ENCODE data around the gene TANGO2. TPM values are rescaled to one million over a fixed set of nuclear protein-coding genes. Genes with fewer than 3 reads are reported as not detected.

Gene TANGO2
- total RNA-seq, 2 donors from 2014 or later = 10.5 to 19.7 TPM

- ATAC-seq (no peak), DNase-seq (no peak)
- intact Hi-C loops (cut with DNase I) = no loop called here
- H3K9me3 ChIP-seq = no peaks in the 10 kb centered on the region
- H3K4me1 ChIP-seq = peaks cover 14% of the 10 kb centered on the region
- H3K4me3 ChIP-seq = no peak overlapping the region
- H3K27ac ChIP-seq = no peak overlapping the region
- 80 to 93% methylated on average over 1 to 7 of the region's 7 CpGs for WGBS, 2 donors
- no peaks in the 10 kb centered on the region for H3K36me3 ChIP-seq (replicated peaks in 1 of 2; ENCODE audit: insufficient read depth in 1 of 2, low read depth in 2 of 2)
- H3K27me3 ChIP-seq = no peaks in the 10 kb centered on the region
- no peak for TF ChIP-seq CTCF (IDR thresholded peaks at IDR 0.05)
These were observed 8.7 kb upstream of the TANGO2 start for GRCh38 chr22:20011993-20012740.

GRCh38 chr22:20012741-20013331, 8.1 kb upstream of the TANGO2 start:
- Histone ChIP-seq H3K9me3 (no peaks in the 10 kb centered on the region), H3K36me3 (replicated peaks in 1 of 2; ENCODE audit: insufficient read depth in 1 of 2, low read depth in 2 of 2) (no peaks in the 10 kb centered on the region), H3K4me1 (peaks cover 21% of the 10 kb centered on the region), H3K4me3 (no peak overlapping the region), H3K27ac (no peak overlapping the region), H3K27me3 (no peaks in the 10 kb centered on the region)
- DNase-seq (no peak), ATAC-seq (no peak)
- TF ChIP-seq POLR2A (IDR thresholded peaks at IDR 0.05) = no peak
- no peak for TF ChIP-seq CTCF (IDR thresholded peaks at IDR 0.05)
- intact Hi-C loops (cut with DNase I) = no loop called here
- WGBS, 2 donors = 88 to 96% methylated on average over 4 to 8 of the region's 10 CpGs

- Histone ChIP-seq H3K36me3 (replicated peaks in 1 of 2; ENCODE audit: insufficient read depth in 1 of 2, low read depth in 2 of 2) (no peaks in the 10 kb centered on the region), H3K4me3 (no peak overlapping the region), H3K9me3 (no peaks in the 10 kb centered on the region), H3K27me3 (no peaks in the 10 kb centered on the region), H3K4me1 (peaks cover 22% of the 10 kb centered on the region), H3K27ac (no peak overlapping the region)
- no peak for TF ChIP-seq POLR2A (IDR thresholded peaks at IDR 0.05)
- TF ChIP-seq CTCF (IDR thresholded peaks at IDR 0.05) = peak in 5 of 7 experiments; percentile 25 to 42 (median 34)
- intact Hi-C loops (cut with DNase I) = no loop called here
- WGBS, 2 donors = 39 to 73% methylated on average over 3 to 10 of the region's 11 CpGs
- ATAC-seq (no peak), DNase-seq (peak; percentile 32 to 54 (median 47))
These were observed 7.5 kb upstream of the TANGO2 start for GRCh38 chr22:20013382-20013871.

GRCh38 chr22:20014526-20015186, 6.3 kb upstream of the TANGO2 start:
- intact Hi-C loops (cut with DNase I) = no loop called here
- no peaks in the 10 kb centered on the region for H3K27me3 ChIP-seq
- 42 to 45% methylated on average over 1 to 5 of the region's 5 CpGs for WGBS, 2 donors
- DNase-seq (peak in 1 of 4 donors; percentile 22), ATAC-seq (no peak)
- no peak overlapping the region for H3K27ac ChIP-seq
- H3K4me3 ChIP-seq = no peak overlapping the region
- H3K4me1 ChIP-seq = peaks cover 22% of the 10 kb centered on the region
- no peaks in the 10 kb centered on the region for H3K9me3 ChIP-seq
- no peaks in the 10 kb centered on the region for H3K36me3 ChIP-seq (replicated peaks in 1 of 2; ENCODE audit: insufficient read depth in 1 of 2, low read depth in 2 of 2)
- TF ChIP-seq POLR2A (IDR thresholded peaks at IDR 0.05) (no peak), CTCF (IDR thresholded peaks at IDR 0.05) (no peak)

Data from body of pancreas (tissue), 4 donors.